ENCODE data around the gene CACNG7.

Gene CACNG7

DNA sequence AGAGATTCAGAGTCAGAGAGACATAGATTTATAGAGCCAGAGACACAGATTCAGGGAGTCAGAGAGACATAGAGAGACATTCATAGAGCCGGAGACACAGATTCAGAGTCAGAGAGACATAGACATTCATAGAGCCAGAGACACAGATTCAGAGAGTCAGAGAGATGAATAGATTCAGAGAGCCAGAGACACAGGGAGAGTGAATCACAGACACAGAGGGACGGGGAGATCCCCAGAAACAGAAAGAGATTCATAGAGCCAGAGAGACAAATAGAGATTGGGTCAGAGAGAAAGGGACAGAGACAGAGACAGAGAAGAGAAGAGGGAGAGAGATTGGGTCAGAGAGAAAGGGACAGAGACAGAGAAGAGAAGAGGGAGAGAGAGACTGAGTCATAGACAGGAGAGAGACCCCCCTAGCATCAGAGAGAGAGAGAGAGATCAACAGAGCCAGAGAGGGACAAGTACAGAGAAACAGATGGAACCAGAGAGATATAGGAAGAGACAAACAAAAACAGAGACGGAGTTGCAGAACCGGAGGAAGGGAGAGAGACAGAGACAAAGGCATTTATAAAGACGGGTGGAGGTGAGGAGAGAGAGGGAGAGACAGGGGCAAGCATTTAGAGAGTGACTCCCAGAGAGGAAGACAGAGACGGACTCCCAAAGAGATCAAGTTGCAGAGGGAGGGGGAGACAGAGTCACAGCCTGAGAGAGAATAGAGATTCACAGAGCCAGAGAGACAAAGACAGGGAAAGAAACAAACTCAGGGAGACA is 28.2 kb upstream of the CACNG7 start:
- no peak for FAIRE-seq
- TF ChIP-seq POLR2A (IDR thresholded peaks at IDR 0.05; ENCODE audit: low read depth, low read length) (no peak), TAF1 (IDR thresholded peaks at IDR 0.05; ENCODE audit: borderline replicate concordance, low read depth, low read length) (no peak), POLR2AphosphoS5 (IDR thresholded peaks at IDR 0.05; ENCODE audit: low read depth, low read length) (no peak)
- no peak for DNase-seq (ENCODE audit: insufficient read length)

GRCh38 chr19:53881482-53882390 is 27.3 kb upstream of the CACNG7 start, which contains the start of gene PRKCG:
TSS of gene PRKCG (plus strand) at chr19:53882197. CDS start at chr19:53882495, 298 bp downstream.
- DNase-seq (ENCODE audit: insufficient read length) = no peak
- TF ChIP-seq POLR2AphosphoS5 (IDR thresholded peaks at IDR 0.05; ENCODE audit: low read depth, low read length) (no peak), TAF1 (IDR thresholded peaks at IDR 0.05; ENCODE audit: borderline replicate concordance, low read depth, low read length) (no peak), POLR2A (IDR thresholded peaks at IDR 0.05; ENCODE audit: low read depth, low read length) (no peak)
- FAIRE-seq = no peak

GRCh38 chr19:53882391-53883050 is 26.6 kb upstream of the CACNG7 start:
- no peak for DNase-seq (ENCODE audit: insufficient read length)
- no peak for FAIRE-seq
- no peak for TF ChIP-seq TAF1 (IDR thresholded peaks at IDR 0.05; ENCODE audit: borderline replicate concordance, low read depth, low read length)
- TF ChIP-seq POLR2AphosphoS5 (IDR thresholded peaks at IDR 0.05; ENCODE audit: low read depth, low read length) = no peak
- TF ChIP-seq POLR2A (IDR thresholded peaks at IDR 0.05; ENCODE audit: low read depth, low read length) = no peak

DNA sequence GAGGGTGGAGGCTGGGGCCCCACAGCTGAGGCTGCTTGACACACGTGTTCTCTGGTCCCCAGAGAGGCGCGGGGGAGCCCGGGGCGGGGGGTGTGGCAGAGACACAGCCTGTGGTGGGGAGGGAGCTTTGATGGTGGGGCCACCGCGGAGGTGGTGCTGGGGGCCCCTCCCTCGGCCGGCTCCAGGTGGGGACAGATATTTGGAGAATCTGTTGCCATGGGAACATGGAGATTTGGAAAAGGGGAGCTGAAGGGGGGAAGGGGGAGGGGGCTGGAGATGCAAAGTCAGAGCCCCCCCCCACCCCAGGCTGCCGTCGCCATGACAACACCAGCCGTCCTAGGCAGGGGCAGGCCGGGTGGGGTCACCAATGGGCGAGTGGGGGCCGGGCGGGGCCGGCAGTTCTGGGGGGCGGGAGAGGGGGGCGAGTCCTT is 25.8 kb upstream of the CACNG7 start:
- no peak for DNase-seq (ENCODE audit: insufficient read length)
- no peak for TF ChIP-seq POLR2A (IDR thresholded peaks at IDR 0.05; ENCODE audit: low read depth, low read length)
- TF ChIP-seq POLR2AphosphoS5 (IDR thresholded peaks at IDR 0.05; ENCODE audit: low read depth, low read length) = no peak
- TF ChIP-seq TAF1 (IDR thresholded peaks at IDR 0.05; ENCODE audit: borderline replicate concordance, low read depth, low read length) = no peak
- no peak for FAIRE-seq

DNA sequence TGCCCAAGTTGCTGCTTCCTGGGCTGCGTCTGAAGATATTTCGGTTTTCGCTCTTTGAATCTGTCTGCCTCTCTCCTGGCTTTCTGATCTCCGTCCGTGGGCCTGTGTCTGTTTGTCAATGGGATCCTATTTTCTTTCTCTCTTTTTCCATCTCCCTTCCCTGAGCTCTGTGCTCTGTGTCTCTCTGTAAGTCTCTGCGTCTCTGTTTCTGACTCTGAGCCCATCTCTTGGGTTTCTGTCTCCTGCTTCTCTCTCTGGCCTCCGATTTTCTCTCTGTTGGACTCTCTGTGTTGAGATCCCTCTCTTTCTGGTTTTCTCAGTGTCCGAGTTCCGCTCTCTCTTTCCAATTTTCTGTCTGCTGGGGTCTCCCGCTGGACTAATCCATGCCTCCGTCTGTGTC is 25.3 kb upstream of the CACNG7 start:
- FAIRE-seq = no peak
- no peak for TF ChIP-seq POLR2AphosphoS5 (IDR thresholded peaks at IDR 0.05; ENCODE audit: low read depth, low read length)
- no peak for TF ChIP-seq TAF1 (IDR thresholded peaks at IDR 0.05; ENCODE audit: borderline replicate concordance, low read depth, low read length)
- TF ChIP-seq POLR2A (IDR thresholded peaks at IDR 0.05; ENCODE audit: low read depth, low read length) = no peak
- DNase-seq (ENCODE audit: insufficient read length) = no peak

- DNase-seq (ENCODE audit: insufficient read length) (no peak), FAIRE-seq (no peak)
- TF ChIP-seq POLR2AphosphoS5 (IDR thresholded peaks at IDR 0.05; ENCODE audit: low read depth, low read length) = no peak
- TF ChIP-seq TAF1 (IDR thresholded peaks at IDR 0.05; ENCODE audit: borderline replicate concordance, low read depth, low read length) = no peak
- TF ChIP-seq POLR2A (IDR thresholded peaks at IDR 0.05; ENCODE audit: low read depth, low read length) = no peak
Observed at GRCh38 chr19:53884256-53884655, 24.8 kb upstream of the CACNG7 start.

- DNase-seq (ENCODE audit: insufficient read length) = no peak
- no peak for FAIRE-seq
- no peak for TF ChIP-seq POLR2A (IDR thresholded peaks at IDR 0.05; ENCODE audit: low read depth, low read length)
- no peak for TF ChIP-seq POLR2AphosphoS5 (IDR thresholded peaks at IDR 0.05; ENCODE audit: low read depth, low read length)
- no peak for TF ChIP-seq TAF1 (IDR thresholded peaks at IDR 0.05; ENCODE audit: borderline replicate concordance, low read depth, low read length)
Observed at GRCh38 chr19:53885036-53885435, 24.0 kb upstream of the CACNG7 start.

GRCh38 chr19:53892301-53892980 is 16.6 kb upstream of the CACNG7 start:
- DNase-seq (ENCODE audit: insufficient read length) = no peak

DNA sequence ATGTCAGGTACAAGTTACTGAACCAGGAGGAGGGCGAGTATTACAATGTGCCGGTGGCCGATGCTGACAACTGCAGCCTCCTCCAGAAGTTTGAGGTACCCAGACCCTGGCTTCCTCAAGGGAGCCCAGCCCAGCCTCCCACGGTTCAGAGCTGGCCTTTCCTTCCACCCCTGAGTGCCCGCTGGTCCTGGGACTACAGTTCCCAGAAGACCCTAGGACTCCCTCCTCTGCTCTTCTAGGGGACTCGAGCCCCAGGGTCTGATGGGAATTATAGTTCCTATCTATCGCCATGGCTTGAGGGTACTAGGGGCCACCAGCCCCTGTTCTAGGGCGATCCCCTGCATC is 16.1 kb upstream of the CACNG7 start:
- FAIRE-seq (no peak), DNase-seq (ENCODE audit: insufficient read length) (no peak)
- TF ChIP-seq TAF1 (IDR thresholded peaks at IDR 0.05; ENCODE audit: borderline replicate concordance, low read depth, low read length) (no peak), POLR2A (IDR thresholded peaks at IDR 0.05; ENCODE audit: low read depth, low read length) (no peak), POLR2AphosphoS5 (IDR thresholded peaks at IDR 0.05; ENCODE audit: low read depth, low read length) (no peak)

More at GRCh38 chr19:53892301-53892980, 16.6 kb upstream of the CACNG7 start:
- no peak for TF ChIP-seq TAF1 (IDR thresholded peaks at IDR 0.05; ENCODE audit: borderline replicate concordance, low read depth, low read length)
- no peak for TF ChIP-seq POLR2AphosphoS5 (IDR thresholded peaks at IDR 0.05; ENCODE audit: low read depth, low read length)
- no peak for TF ChIP-seq POLR2A (IDR thresholded peaks at IDR 0.05; ENCODE audit: low read depth, low read length)
- FAIRE-seq = no peak

- TF ChIP-seq TAF1 (IDR thresholded peaks at IDR 0.05; ENCODE audit: borderline replicate concordance, low read depth, low read length) (no peak), POLR2A (IDR thresholded peaks at IDR 0.05; ENCODE audit: low read depth, low read length) (no peak), POLR2AphosphoS5 (IDR thresholded peaks at IDR 0.05; ENCODE audit: low read depth, low read length) (no peak)
- no peak for FAIRE-seq
- no peak for DNase-seq (ENCODE audit: insufficient read length)
Observed at GRCh38 chr19:53894707-53895106, 14.4 kb upstream of the CACNG7 start.
